ENCODE data around the gene NCKAP5. TPM values are rescaled to one million over a fixed set of nuclear protein-coding genes. Genes with fewer than 3 reads are reported as not detected.

NCKAP5 gene
- total RNA-seq, 4 donors from 2014 or later, result 0.37 to 1.3 (median 0.83) TPM

GRCh38 chr2:132788310-132788838, 779.9 kb downstream of the NCKAP5 start:
- no peak for ATAC-seq (ENCODE audit: low FRiP score)
- TF ChIP-seq, protein P1, sequence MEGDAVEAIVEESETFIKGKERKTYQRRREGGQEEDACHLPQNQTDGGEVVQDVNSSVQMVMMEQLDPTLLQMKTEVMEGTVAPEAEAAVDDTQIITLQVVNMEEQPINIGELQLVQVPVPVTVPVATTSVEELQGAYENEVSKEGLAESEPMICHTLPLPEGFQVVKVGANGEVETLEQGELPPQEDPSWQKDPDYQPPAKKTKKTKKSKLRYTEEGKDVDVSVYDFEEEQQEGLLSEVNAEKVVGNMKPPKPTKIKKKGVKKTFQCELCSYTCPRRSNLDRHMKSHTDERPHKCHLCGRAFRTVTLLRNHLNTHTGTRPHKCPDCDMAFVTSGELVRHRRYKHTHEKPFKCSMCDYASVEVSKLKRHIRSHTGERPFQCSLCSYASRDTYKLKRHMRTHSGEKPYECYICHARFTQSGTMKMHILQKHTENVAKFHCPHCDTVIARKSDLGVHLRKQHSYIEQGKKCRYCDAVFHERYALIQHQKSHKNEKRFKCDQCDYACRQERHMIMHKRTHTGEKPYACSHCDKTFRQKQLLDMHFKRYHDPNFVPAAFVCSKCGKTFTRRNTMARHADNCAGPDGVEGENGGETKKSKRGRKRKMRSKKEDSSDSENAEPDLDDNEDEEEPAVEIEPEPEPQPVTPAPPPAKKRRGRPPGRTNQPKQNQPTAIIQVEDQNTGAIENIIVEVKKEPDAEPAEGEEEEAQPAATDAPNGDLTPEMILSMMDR (IDR thresholded peaks at IDR 0.05), result no peak
- DNase-seq (ENCODE audit: low spot score), result no peak

GRCh38 chr2:132783883-132784282, 784.4 kb downstream of the NCKAP5 start:
- no peak for ATAC-seq (ENCODE audit: low FRiP score)
- TF ChIP-seq, protein P1 (IDR thresholded peaks at IDR 0.05), result no peak
- DNase-seq (ENCODE audit: low spot score), result no peak

GRCh38 chr2:132782176-132782783, 786.0 kb downstream of the NCKAP5 start:
- TF ChIP-seq, protein P1 (IDR thresholded peaks at IDR 0.05), result no peak
- no peak for ATAC-seq (ENCODE audit: low FRiP score)

DNA sequence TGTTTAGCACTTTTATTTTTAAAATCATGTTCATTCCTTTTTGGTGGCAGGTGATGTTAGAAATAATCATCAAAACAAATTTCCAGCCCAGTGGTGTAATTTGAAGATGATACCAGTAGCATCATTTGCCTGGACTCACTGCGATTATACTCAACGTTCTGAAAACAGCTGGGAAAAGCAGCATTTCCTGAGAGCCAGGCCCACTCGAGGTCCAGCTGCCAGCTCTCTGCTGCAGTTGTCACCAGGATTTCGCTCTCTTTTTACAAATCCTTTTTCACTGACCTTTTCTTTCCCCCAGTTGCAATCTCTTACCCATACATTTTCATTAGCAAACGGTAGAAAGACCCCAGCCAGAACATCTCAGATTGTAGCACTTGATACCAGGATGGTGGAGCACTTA, 787.6 kb downstream of the NCKAP5 start:
- no peak for DNase-seq (ENCODE audit: low spot score)
- TF ChIP-seq, protein P1 (IDR thresholded peaks at IDR 0.05), result no peak
- ATAC-seq (ENCODE audit: low FRiP score), result no peak

More at GRCh38 chr2:132782176-132782783, 786.0 kb downstream of the NCKAP5 start:
- no peak for DNase-seq (ENCODE audit: low spot score)

- DNase-seq (ENCODE audit: low spot score) (no peak), ATAC-seq (ENCODE audit: low FRiP score) (no peak)
- TF ChIP-seq, protein P1 (IDR thresholded peaks at IDR 0.05), result no peak
Measured at GRCh38 chr2:132779206-132779721, 789.0 kb downstream of the NCKAP5 start.

DNA sequence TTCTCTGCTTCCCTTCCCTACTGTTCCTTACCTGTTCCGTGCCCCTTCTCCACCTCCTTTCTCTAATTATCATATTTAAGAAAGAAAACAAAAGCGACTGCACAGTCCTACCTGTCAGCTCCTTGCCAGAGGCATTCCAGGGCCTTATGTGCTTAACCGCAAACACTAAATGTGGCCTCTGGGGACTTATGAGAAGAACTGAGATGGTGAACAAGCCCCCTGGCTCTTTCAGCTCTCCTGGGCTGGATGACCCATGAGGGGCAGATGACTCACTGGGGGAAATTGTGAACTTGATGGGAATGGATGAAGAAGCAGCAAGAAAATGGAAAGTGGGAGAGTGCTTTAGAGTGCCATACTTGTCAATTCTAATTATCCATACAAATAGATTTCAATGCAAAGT, 792.0 kb downstream of the NCKAP5 start:
- ATAC-seq (ENCODE audit: low FRiP score), result no peak
- TF ChIP-seq, protein P1 (IDR thresholded peaks at IDR 0.05), result no peak
- DNase-seq (ENCODE audit: low spot score), result no peak

DNA sequence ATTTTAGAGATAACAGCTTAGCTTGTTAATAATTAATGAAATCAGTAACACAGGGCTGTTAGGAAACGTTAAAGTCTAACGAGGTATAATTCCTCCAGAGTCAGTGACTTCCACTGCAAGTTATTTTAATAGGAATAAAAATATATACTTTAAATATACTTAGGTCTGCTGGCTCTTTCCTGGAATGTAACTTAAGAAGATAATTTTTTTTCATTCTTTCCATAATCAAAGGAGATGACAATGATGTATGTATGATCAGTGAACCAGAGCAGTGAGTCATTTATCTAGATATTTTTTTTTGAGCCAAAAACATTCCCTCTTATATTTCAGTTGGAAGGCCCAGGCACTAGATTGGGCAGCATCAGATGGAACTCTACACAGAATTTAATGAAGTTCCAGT, 794.1 kb downstream of the NCKAP5 start:
- DNase-seq (ENCODE audit: low spot score), result no peak
- TF ChIP-seq, protein P1 (IDR thresholded peaks at IDR 0.05), result no peak
- no peak for ATAC-seq (ENCODE audit: low FRiP score)
